Activated gamma-delta T cell treated with anti-CD3 and anti-CD28 coated beads, Interleukin-2, amount 50 U/mL, for 16 hours (primary cell): ENCODE results near the gene AADACL3.
"Not testable (repeated sequence)": the region's sequence is repeated elsewhere in the genome, so short reads cannot be mapped to it uniquely, and the experiment has no call there.

Source experiments
- DNase-seq: peaks from one replicate; pipeline ENCODE4 v3.0.0-alpha.2; 2020; ENCODE audit warnings: low read depth

The AADACL3 gene

GRCh38 chr1:12715896-12716437 is at the start of gene AADACL3:
AADACL3 (plus strand) TSS chr1:12716110; CDS start chr1:12716177, 67 bp downstream.
- DNase-seq = no peak

- no peak for DNase-seq
Measured at GRCh38 chr1:12666141-12666735, 49.7 kb upstream of the AADACL3 start.

- DNase-seq = no peak
Measured at GRCh38 chr1:12669529-12670068, 46.3 kb upstream of the AADACL3 start.

- DNase-seq = no peak
Measured at GRCh38 chr1:12674358-12674757, 41.6 kb upstream of the AADACL3 start.

- DNase-seq = not testable (repeated sequence)
Measured at GRCh38 chr1:12676122-12676521, 39.8 kb upstream of the AADACL3 start.

GRCh38 chr1:12677565-12677964 is 38.3 kb upstream of the AADACL3 start:
- no peak for DNase-seq

- DNase-seq = no peak
Measured at GRCh38 chr1:12678350-12678749, 37.6 kb upstream of the AADACL3 start.

GRCh38 chr1:12678820-12679219 is 37.1 kb upstream of the AADACL3 start:
- DNase-seq = no peak

- DNase-seq = no peak
Measured at GRCh38 chr1:12690156-12690555, 25.8 kb upstream of the AADACL3 start.

- no peak for DNase-seq
Measured at GRCh38 chr1:12692967-12693782, 22.7 kb upstream of the AADACL3 start.

GRCh38 chr1:12696658-12697057 is 19.3 kb upstream of the AADACL3 start:
- DNase-seq = no peak

- no peak for DNase-seq
Measured at GRCh38 chr1:12697397-12697796, 18.5 kb upstream of the AADACL3 start.

- DNase-seq = no peak
Measured at GRCh38 chr1:12703821-12704451, 12.0 kb upstream of the AADACL3 start.

GRCh38 chr1:12706061-12706460 is 9.8 kb upstream of the AADACL3 start:
- DNase-seq = no peak

- DNase-seq = no peak
Measured at GRCh38 chr1:12708396-12709090, 7.4 kb upstream of the AADACL3 start.

GRCh38 chr1:12709091-12709491 is 6.8 kb upstream of the AADACL3 start:
- no peak for DNase-seq

- no peak for DNase-seq
Measured at GRCh38 chr1:12709696-12710095, 6.2 kb upstream of the AADACL3 start.

- DNase-seq = no peak
Measured at GRCh38 chr1:12711536-12711935, 4.4 kb upstream of the AADACL3 start.

GRCh38 chr1:12712076-12712475 is 3.8 kb upstream of the AADACL3 start:
- DNase-seq = no peak

- no peak for DNase-seq
Measured at GRCh38 chr1:12712929-12713328, 3.0 kb upstream of the AADACL3 start.

GRCh38 chr1:12713651-12714050 is 2.3 kb upstream of the AADACL3 start:
- DNase-seq = not testable (repeated sequence)
